ENCODE measurements around the gene TNFAIP8L1.

The TNFAIP8L1 gene

GRCh38 chr19:4600082-4600481 is 39.2 kb upstream of the TNFAIP8L1 start (continued):
- TF ChIP-seq ZBTB11 (tag by site-specific recombination; conservative IDR thresholded peaks at IDR 0.05; ENCODE audit: low read depth) (no peak), ZNF155 (tag by site-specific recombination; IDR thresholded peaks at IDR 0.05) (no peak), PATZ1 (tag by site-specific recombination; IDR thresholded peaks at IDR 0.05) (no peak), KLF16 (tag by site-specific recombination; IDR thresholded peaks at IDR 0.05) (no peak), PBX3 (CRISPR knock-in tag; IDR thresholded peaks at IDR 0.05) (no peak), ZBTB26 (tag by site-specific recombination; optimal IDR thresholded peaks at IDR 0.05) (no peak), ZNF335 (tag by site-specific recombination; conservative IDR thresholded peaks at IDR 0.05) (no peak), ZNF501 (tag by site-specific recombination; IDR thresholded peaks at IDR 0.05) (no peak)

GRCh38 chr19:4600893-4601292 is 38.4 kb upstream of the TNFAIP8L1 start:
- ChIA-PET CTCF (interaction anchor here (1.4 kb wide), 1 partner anchor 24 kb away, joined by 6 read pairs; no protein-coding TSS in a partner anchor), POLR2A (no interaction called here)
- Histone ChIP-seq H3K4me1 (ENCODE audit: control insufficient read depth, insufficient read depth, low read length) (0 out of 2 replicates have a peak, but pooled peaks cover 3% of the 10 kb centered on the region), H3K4me3 (ENCODE audit: low read depth, low read length) (no peak overlapping the region), H3K9me3 (ENCODE audit: control insufficient read depth, insufficient read depth, low read depth, low read length) (no peaks in the 10 kb centered on the region), H3K36me3 (ENCODE audit: control insufficient read depth in 2 of 2, insufficient read depth in 1 of 2, low read length in 2 of 2) (no peaks in the 10 kb centered on the region), H3K27ac (ENCODE audit: extremely low read depth, low read depth, low read length) (no peak overlapping the region)
- TF ChIP-seq ZNF121 (tag by site-specific recombination; IDR thresholded peaks at IDR 0.05): 0 out of 2 replicates have a peak, but pooled peaks have one; percentile 10
- 0 out of 2 replicates have a peak, but pooled peaks have one; percentile 25 for TF ChIP-seq ZIC2 (tag by site-specific recombination; IDR thresholded peaks at IDR 0.05)
- no peak for TF ChIP-seq ZNF660 (tag by site-specific recombination; IDR thresholded peaks at IDR 0.05)
- TF ChIP-seq ZNF280D (tag by site-specific recombination; IDR thresholded peaks at IDR 0.05): 0 out of 2 replicates have a peak, but pooled peaks have one; percentile 8

Measured in HEK293 (cell line).